ENCODE results near the gene HLA-DMA.

The HLA-DMA gene

GRCh38 chr6:32932132-32932868 lies 20.6 kb downstream of the HLA-DMA start:
- no peak for DNase-seq (ENCODE audit: low read depth)

DNA sequence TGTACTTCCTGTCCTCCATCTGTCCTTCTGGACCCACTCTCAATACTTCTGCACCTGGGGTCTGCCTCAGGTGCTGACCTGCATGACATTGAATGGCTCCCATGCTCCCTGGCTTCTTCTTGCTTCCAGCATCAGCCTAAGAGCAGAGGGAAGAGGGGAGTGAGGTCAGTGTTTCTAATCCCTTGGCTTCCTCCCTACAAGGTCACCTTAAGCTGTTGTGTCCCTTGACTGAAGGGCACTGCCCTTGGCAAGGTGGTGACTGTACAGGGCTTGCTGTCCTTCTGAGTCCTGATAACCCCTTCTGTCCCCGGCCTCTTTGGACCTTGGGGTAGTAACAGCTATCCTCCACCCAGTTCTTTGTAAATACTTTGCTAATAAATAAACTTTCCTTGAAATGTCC lies 21.7 kb downstream of the HLA-DMA start:
- DNase-seq (ENCODE audit: low read depth): no peak

GRCh38 chr6:32922083-32922482 lies 30.8 kb downstream of the HLA-DMA start:
- DNase-seq (ENCODE audit: low read depth): no peak

GRCh38 chr6:32920715-32921114 lies 32.2 kb downstream of the HLA-DMA start:
- no peak for DNase-seq (ENCODE audit: low read depth)

DNA sequence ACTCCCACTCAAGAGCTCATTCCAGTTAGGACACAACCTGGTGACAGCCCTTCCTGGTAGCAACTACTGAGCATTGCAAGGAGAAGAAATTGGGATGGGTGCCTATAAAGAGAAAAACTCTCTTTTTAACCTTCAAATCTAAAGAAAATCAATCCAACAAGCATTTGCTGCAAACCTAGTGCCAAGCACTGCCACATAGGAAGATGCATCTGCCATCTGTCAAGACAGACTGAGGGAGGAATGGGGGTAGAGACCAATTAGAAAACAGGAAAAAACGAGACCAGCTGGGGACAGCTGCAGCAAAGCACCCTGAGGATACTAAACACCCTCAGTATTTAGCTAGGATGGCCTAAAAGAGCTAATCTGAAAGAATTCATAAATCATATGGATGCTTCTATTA lies 39.9 kb downstream of the HLA-DMA start:
- DNase-seq (ENCODE audit: low read depth): no peak

DNA sequence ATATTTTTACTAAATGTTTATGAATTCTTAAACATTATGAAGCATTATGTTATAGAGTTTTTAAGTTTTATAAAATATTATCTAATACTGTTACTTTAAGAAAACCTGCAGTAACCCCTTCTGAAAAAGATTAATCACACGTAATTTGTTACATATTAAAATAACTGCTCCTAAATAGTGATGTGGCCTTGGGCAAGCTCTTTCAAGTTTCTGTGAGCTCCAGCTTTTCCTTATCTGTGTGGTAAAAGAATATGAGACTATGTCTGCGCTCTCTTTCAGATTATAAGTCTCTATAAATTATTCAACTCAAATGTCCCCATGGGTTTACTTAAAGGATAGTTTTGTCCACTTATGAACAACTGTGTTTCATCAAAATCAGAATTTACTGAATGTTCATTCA lies 44.0 kb downstream of the HLA-DMA start:
- DNase-seq (ENCODE audit: low read depth): no peak

- no peak for DNase-seq (ENCODE audit: low read depth)
Measured at GRCh38 chr6:32906539-32906938, 46.4 kb downstream of the HLA-DMA start.

DNA sequence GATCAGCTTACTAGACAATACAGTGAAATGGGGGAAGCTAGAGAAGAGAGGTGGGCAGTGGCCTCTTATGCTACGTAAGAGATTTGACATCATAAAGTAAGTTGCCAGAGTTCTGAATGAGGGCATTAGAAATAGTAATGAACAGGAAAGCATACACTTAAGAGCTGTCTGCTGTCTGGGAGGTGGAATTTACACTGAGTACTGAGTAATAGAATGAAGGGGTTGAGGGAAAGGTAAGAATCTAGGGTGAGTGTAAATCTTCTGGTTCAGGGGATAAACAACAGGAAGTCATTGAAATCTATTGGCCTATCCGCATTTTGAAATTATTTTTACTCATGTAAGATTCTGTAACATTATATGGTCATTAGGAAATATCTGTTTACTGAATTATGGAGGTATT lies 47.8 kb downstream of the HLA-DMA start:
- DNase-seq (ENCODE audit: low read depth): no peak

DNA sequence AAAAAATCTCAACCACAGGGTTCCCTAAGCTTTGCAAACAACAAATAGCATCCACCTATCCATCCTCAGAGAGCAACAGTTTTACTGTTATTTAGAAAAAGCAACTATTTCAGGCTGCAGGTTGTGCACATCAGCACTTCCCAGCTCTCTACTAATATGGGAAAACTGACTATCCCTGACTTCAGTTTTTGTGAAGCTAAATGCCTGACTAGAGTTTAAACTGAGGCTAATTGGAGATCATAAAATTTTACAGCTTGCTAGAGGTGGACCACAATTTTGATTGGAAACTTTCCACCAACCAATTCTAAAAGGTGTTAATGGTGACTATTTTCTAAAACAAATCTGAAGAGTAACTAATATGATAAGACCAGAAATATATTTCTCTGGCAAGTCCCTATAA lies 48.9 kb downstream of the HLA-DMA start:
- DNase-seq (ENCODE audit: low read depth): no peak
